GM10266 (cell line): ENCODE results near the gene KDM5B.

Source experiments
- DNase-seq: peaks from one replicate; pipeline ENCODE4 v3.0.0; 2012; ENCODE audit errors: extremely low spot score
- TF ChIP-seq, protein P1 (sequence below): IDR thresholded peaks from 2 replicates; pipeline ENCODE4 v1.5.1; 2012; ENCODE audit warnings: mild to moderate bottlenecking, low read depth; ENCODE audit not compliant: control insufficient read depth, insufficient read depth; ENCODE audit errors: missing control alignments

Gene KDM5B

DNA sequence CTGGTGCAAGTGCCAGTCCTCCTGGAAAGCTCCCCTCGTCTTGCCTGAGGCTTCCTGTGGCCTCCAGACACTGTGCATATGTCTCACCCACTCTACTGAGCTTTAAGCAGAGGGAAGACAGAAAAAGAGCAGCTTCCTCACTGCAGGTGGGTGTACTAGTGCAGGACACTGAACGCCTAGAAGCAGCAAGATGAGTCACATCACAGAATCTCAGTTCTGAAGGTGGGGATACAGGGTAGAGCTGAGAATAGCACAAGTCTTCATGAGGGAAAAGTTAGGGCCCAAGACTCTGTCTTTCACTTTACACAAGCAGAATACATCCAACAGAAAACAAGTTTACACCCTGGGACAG lies 39.9 kb upstream of the KDM5B start:
- peak; percentile 63 for DNase-seq
- TF ChIP-seq, protein P1, sequence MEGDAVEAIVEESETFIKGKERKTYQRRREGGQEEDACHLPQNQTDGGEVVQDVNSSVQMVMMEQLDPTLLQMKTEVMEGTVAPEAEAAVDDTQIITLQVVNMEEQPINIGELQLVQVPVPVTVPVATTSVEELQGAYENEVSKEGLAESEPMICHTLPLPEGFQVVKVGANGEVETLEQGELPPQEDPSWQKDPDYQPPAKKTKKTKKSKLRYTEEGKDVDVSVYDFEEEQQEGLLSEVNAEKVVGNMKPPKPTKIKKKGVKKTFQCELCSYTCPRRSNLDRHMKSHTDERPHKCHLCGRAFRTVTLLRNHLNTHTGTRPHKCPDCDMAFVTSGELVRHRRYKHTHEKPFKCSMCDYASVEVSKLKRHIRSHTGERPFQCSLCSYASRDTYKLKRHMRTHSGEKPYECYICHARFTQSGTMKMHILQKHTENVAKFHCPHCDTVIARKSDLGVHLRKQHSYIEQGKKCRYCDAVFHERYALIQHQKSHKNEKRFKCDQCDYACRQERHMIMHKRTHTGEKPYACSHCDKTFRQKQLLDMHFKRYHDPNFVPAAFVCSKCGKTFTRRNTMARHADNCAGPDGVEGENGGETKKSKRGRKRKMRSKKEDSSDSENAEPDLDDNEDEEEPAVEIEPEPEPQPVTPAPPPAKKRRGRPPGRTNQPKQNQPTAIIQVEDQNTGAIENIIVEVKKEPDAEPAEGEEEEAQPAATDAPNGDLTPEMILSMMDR, result no peak

GRCh38 chr1:202844935-202845334 lies 36.7 kb upstream of the KDM5B start:
- no peak for DNase-seq
- TF ChIP-seq, protein P1, result no peak

- no peak for DNase-seq
- TF ChIP-seq, protein P1, result no peak
Measured at GRCh38 chr1:202844259-202844658, 36.0 kb upstream of the KDM5B start.

- no peak for DNase-seq
- TF ChIP-seq, protein P1, result no peak
Measured at GRCh38 chr1:202843081-202843480, 34.9 kb upstream of the KDM5B start.

DNA sequence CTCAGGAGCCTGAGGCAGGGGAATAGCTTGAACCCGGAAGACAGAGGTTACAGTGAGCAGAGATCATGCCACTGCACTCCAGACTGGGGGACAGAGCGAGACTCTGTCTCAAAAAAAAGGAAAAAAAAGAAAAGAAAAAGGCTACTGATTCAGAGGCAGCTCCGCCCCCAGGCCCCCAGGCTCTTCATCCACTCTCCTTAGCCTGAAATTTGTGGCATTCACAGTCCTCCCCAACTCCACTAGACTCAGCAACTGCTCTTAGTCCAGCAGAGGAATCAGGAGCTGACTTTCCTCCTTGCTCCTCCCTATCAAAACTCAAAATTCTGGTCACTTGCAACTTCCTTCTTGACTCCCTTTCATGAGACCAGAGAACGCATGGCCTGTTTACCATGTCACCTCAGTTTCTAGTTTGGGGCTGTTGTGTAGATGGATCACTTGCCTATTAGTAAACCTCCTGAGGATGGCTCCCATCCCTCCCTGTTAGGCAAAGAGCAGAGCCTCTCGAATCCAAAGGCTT lies 29.6 kb upstream of the KDM5B start:
- TF ChIP-seq, protein P1, result no peak
- DNase-seq, result no peak

DNA sequence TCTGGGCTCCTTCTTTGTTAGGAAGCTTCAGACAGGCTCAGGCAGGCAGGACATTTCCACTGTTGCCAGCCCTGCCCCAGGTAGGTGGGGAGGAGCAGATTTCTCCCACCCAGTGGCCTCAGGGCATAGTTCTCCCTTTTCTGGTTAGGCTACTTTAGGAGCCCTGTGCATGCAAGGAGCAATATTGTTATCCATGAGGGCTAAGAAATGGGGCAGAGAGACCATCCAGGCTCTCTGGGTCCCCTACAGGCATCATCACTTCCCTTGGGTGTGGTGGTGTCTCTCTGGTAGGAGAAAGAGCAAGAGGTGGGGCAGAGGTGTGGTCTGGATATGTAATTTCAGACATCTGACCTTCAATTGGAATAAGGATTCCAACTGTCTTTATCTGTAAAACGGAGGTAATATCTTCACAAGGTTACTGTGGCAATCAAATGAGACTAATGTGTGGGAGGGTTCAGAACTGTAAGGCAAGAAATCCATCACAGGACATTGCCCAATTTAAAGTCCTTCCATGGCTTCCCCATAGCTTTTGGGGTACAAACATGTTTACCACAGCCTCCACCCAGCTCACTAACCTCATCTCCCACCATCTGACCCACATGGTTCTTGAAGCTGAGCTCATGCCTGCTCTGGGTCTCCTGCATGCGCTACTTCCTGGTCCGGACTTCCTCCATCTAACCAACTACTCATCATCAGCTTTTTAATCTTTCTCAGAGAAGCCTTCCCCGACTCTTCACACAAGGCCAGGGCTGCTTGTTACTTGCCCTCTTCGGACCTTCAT lies 28.6 kb upstream of the KDM5B start:
- TF ChIP-seq, protein P1, result no peak

DNA sequence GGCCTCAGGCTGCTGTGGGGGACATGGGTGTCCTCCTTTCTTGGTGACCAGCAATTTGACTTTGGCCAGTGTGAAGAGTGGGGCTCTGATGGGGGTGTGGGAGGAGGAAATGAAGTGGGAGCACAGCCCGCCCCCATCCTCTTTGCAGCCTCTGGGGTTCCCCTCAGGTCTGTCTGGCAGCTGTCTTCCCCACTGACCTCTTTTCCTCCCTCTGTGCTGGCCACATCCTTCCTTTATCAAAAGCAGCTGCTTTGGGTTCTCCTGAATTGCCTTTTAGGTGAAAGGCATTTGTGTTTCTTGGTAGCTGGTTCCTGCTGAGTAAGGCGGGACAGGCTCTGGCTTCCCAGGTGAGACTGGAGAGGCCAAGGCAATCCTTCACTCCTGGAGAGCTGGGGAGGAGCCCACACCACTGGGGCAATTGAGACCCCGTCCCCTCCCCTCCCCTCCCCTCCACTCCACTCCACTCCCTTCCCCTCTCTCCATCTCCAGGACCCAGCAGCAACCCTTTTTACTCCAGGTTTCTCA lies 27.4 kb upstream of the KDM5B start:
- TF ChIP-seq, protein P1, result no peak
- peak; percentile 60 for DNase-seq

More for the DNA sequence above, 28.6 kb upstream of the KDM5B start:
- no peak for DNase-seq
